ENCODE measurements around the gene PPIP5K1. TPM values are rescaled to one million over a fixed set of nuclear protein-coding genes. Genes with fewer than 3 reads are reported as not detected.

The PPIP5K1 gene
- total RNA-seq, 1 donor from 2014 or later, result 52.1 TPM

GRCh38 chr15:43488790-43489189 lies 101.2 kb downstream of the PPIP5K1 start:
- Mint-ChIP-seq H3K36me3 (ENCODE audit: insufficient read depth) (peaks cover 27% of the 10 kb centered on the region), H3K4me3 (ENCODE audit: low read depth) (no peak overlapping the region), H3K4me1 (ENCODE audit: low read depth) (peaks cover 22% of the 10 kb centered on the region), H3K27ac (no peak overlapping the region), H3K27me3 (no peaks in the 10 kb centered on the region), H3K9me3 (ENCODE audit: low read depth) (no peaks in the 10 kb centered on the region)
- TF ChIP-seq, protein P1, sequence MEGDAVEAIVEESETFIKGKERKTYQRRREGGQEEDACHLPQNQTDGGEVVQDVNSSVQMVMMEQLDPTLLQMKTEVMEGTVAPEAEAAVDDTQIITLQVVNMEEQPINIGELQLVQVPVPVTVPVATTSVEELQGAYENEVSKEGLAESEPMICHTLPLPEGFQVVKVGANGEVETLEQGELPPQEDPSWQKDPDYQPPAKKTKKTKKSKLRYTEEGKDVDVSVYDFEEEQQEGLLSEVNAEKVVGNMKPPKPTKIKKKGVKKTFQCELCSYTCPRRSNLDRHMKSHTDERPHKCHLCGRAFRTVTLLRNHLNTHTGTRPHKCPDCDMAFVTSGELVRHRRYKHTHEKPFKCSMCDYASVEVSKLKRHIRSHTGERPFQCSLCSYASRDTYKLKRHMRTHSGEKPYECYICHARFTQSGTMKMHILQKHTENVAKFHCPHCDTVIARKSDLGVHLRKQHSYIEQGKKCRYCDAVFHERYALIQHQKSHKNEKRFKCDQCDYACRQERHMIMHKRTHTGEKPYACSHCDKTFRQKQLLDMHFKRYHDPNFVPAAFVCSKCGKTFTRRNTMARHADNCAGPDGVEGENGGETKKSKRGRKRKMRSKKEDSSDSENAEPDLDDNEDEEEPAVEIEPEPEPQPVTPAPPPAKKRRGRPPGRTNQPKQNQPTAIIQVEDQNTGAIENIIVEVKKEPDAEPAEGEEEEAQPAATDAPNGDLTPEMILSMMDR (IDR thresholded peaks at IDR 0.05; ENCODE audit: unreplicated experiment), result no peak
- DNase-seq (ENCODE audit: low spot score, unreplicated experiment), result no peak

DNA sequence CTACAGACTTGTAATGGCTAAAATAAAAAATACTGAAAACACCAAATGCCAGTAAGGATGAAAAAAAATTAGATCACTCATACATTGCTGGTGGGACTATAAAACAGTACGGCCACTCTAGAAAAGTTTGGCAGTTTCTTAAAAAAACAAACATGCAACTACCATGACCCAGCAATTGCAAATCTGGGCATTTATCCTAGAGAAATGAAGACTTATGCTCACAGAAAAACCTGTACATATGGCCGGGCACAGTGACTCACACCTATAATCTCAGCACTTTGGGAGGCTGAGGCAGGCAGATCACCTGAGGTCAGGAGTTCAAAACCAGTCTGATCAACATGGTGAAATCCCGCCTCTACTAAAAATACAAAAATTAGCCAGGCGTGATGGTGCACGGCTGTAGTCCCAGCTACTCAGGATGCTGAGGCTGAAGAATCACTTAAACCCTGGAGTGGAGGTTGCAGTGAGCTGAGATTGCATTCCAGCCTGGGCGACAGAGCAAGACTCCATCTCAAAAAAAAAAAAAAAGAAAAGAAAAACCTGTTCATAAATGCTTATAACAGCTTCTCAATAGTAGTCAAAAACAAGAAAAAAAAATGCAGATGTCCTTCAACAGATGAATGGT lies 102.6 kb downstream of the PPIP5K1 start:
- H3K27ac Mint-ChIP-seq, result no peak overlapping the region
- TF ChIP-seq, protein P1 (IDR thresholded peaks at IDR 0.05; ENCODE audit: unreplicated experiment), result no peak
- no peaks in the 10 kb centered on the region for H3K27me3 Mint-ChIP-seq
- H3K4me3 Mint-ChIP-seq (ENCODE audit: low read depth), result no peak overlapping the region
- no peaks in the 10 kb centered on the region for H3K9me3 Mint-ChIP-seq (ENCODE audit: low read depth)
- no peak for DNase-seq (ENCODE audit: low spot score, unreplicated experiment)
- H3K4me1 Mint-ChIP-seq (ENCODE audit: low read depth), result peaks cover 12% of the 10 kb centered on the region
- peaks cover 30% of the 10 kb centered on the region for H3K36me3 Mint-ChIP-seq (ENCODE audit: insufficient read depth)

- H3K9me3 Mint-ChIP-seq (ENCODE audit: low read depth), result no peaks in the 10 kb centered on the region
- TF ChIP-seq, protein P1 (IDR thresholded peaks at IDR 0.05; ENCODE audit: unreplicated experiment), result no peak
- no peaks in the 10 kb centered on the region for H3K27me3 Mint-ChIP-seq
- H3K36me3 Mint-ChIP-seq (ENCODE audit: insufficient read depth), result peaks cover 31% of the 10 kb centered on the region
- no peak overlapping the region for H3K27ac Mint-ChIP-seq
- H3K4me1 Mint-ChIP-seq (ENCODE audit: low read depth), result peaks cover 3% of the 10 kb centered on the region
- no peak for DNase-seq (ENCODE audit: low spot score, unreplicated experiment)
- H3K4me3 Mint-ChIP-seq (ENCODE audit: low read depth), result no peak overlapping the region
Observed at GRCh38 chr15:43484455-43484854, 105.6 kb downstream of the PPIP5K1 start.

Other genes starting within 250 kb of the PPIP5K1 start
- 71.2 and 73.8 TPM in 2 replicates for gene ZSCAN29, start 219.2 kb downstream of the PPIP5K1 start, total RNA-seq
- gene TUBGCP4, start 219.1 kb downstream of the PPIP5K1 start, total RNA-seq, result 39.0 and 41.9 TPM in 2 replicates
- gene TP53BP1, start 97.1 kb downstream of the PPIP5K1 start, total RNA-seq, result 121 and 138 TPM in 2 replicates
- gene MAP1A, start 72.6 kb downstream of the PPIP5K1 start, total RNA-seq, result 4.7 and 5.2 TPM in 2 replicates
- 1.8 and 3.3 TPM in 2 replicates for gene CKMT1B, start 3.8 kb upstream of the PPIP5K1 start, total RNA-seq
- gene STRC, start 28.6 kb upstream of the PPIP5K1 start, total RNA-seq, result 0.81 and 1.6 TPM in 2 replicates
- gene CATSPER2, start 58.6 kb upstream of the PPIP5K1 start, total RNA-seq, result 7.7 and 10.7 TPM in 2 replicates
- gene CKMT1A, start 103.7 kb upstream of the PPIP5K1 start, total RNA-seq, result 4.0 TPM in 2 replicates
- 520 and 525 TPM in 2 replicates for gene PDIA3, start 156.2 kb upstream of the PPIP5K1 start, total RNA-seq
- 2.1 and 3.8 TPM in 2 replicates for gene ELL3, start 186.8 kb upstream of the PPIP5K1 start, total RNA-seq
- gene SERF2, start 202.1 kb upstream of the PPIP5K1 start, total RNA-seq, result 597 and 612 TPM in 2 replicates
- 0.33 and 0.36 TPM in 2 replicates for gene SERINC4, start 210.0 kb upstream of the PPIP5K1 start, total RNA-seq
- 14.6 and 20.0 TPM in 2 replicates for gene HYPK, start 210.4 kb upstream of the PPIP5K1 start, total RNA-seq
- gene MFAP1, start 234.5 kb upstream of the PPIP5K1 start, total RNA-seq, result 37.9 and 38.2 TPM in 2 replicates
- gene WDR76, start 236.8 kb upstream of the PPIP5K1 start, total RNA-seq, result 11.2 and 11.3 TPM in 2 replicates